Measurements from ENCODE around the gene TPSB2. TPM values are rescaled to one million over a fixed set of nuclear protein-coding genes. Genes with fewer than 3 reads are reported as not detected.
"Not testable (repeated sequence)": the region's sequence is repeated elsewhere in the genome, so short reads cannot be mapped to it uniquely, and the experiment has no call there.

Gene TPSB2
- total RNA-seq, 1 donor from 2014 or later, result not detected

DNA sequence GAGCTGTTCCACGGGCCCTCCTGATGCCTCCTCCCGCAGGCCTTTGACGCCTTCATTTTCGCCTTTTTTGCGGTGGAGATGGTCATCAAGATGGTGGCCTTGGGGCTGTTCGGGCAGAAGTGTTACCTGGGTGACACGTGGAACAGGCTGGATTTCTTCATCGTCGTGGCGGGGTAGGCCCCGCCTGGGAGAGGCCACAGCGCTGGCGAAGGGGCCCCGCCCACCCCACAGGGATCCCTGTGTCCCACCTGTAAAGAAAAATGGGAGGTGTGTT is 34.7 kb downstream of the TPSB2 start:
- TF ChIP-seq, protein P1, sequence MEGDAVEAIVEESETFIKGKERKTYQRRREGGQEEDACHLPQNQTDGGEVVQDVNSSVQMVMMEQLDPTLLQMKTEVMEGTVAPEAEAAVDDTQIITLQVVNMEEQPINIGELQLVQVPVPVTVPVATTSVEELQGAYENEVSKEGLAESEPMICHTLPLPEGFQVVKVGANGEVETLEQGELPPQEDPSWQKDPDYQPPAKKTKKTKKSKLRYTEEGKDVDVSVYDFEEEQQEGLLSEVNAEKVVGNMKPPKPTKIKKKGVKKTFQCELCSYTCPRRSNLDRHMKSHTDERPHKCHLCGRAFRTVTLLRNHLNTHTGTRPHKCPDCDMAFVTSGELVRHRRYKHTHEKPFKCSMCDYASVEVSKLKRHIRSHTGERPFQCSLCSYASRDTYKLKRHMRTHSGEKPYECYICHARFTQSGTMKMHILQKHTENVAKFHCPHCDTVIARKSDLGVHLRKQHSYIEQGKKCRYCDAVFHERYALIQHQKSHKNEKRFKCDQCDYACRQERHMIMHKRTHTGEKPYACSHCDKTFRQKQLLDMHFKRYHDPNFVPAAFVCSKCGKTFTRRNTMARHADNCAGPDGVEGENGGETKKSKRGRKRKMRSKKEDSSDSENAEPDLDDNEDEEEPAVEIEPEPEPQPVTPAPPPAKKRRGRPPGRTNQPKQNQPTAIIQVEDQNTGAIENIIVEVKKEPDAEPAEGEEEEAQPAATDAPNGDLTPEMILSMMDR (IDR thresholded peaks at IDR 0.05; ENCODE audit: unreplicated experiment), result no peak
- H3K4me3 Mint-ChIP-seq, result no peak overlapping the region

DNA sequence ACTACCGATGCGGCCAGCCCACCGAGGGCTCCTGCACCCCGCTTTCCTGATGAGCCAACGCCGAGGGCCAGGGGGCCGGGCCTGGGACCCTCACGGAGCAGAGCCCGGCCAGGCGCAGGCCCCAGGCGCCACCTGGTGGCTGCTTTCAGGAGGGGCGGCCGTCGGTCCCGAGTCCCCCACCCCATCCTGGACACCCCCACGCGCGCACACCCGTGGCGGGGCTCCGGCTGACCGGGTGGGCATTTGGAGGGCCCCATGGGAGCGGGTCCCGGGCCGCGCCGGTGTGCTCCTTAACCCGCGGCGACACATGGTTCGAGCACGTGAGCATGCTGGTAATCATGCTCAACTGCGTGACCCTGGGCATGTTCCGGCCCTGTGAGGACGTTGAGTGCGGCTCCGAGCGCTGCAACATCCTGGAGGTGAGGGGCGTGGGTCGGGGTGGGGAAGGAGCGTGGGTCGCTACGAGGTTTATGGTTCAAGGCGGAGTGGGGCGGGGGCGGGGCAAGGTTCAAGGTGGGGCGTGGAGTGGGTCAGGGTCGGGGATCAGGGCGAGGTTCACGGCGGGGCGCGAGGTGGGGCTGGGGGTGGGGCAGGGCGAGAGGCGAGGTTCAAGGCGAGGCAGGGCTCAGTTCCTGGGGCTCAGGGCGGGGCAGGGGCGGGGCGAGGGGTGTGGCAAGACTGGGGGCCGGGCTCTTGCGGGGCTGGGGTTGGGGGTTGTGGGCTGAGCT is 35.2 kb downstream of the TPSB2 start:
- H3K4me1 Mint-ChIP-seq, result no peaks in the 10 kb centered on the region
- DNase-seq (ENCODE audit: low spot score in 2 of 2, unreplicated experiment in 2 of 2), result peak in 1 of 2 experiments; percentile 69
- no peaks in the 10 kb centered on the region for H3K27me3 Mint-ChIP-seq (ENCODE audit: low read depth)
- no peaks in the 10 kb centered on the region for H3K36me3 Mint-ChIP-seq
- H3K4me3 Mint-ChIP-seq, result no peak overlapping the region
- no peak overlapping the region for H3K27ac Mint-ChIP-seq
- H3K9me3 Mint-ChIP-seq, result no peaks in the 10 kb centered on the region
- TF ChIP-seq, protein P1 (IDR thresholded peaks at IDR 0.05; ENCODE audit: unreplicated experiment), result peak; percentile 84

More for the DNA sequence above, 34.7 kb downstream of the TPSB2 start:
- H3K9me3 Mint-ChIP-seq, result no peaks in the 10 kb centered on the region
- no peaks in the 10 kb centered on the region for H3K36me3 Mint-ChIP-seq
- H3K27me3 Mint-ChIP-seq (ENCODE audit: low read depth), result no peaks in the 10 kb centered on the region
- no peak overlapping the region for H3K27ac Mint-ChIP-seq
- no peaks in the 10 kb centered on the region for H3K4me1 Mint-ChIP-seq
- no peak for DNase-seq (ENCODE audit: low spot score in 2 of 2, unreplicated experiment in 2 of 2)

DNA sequence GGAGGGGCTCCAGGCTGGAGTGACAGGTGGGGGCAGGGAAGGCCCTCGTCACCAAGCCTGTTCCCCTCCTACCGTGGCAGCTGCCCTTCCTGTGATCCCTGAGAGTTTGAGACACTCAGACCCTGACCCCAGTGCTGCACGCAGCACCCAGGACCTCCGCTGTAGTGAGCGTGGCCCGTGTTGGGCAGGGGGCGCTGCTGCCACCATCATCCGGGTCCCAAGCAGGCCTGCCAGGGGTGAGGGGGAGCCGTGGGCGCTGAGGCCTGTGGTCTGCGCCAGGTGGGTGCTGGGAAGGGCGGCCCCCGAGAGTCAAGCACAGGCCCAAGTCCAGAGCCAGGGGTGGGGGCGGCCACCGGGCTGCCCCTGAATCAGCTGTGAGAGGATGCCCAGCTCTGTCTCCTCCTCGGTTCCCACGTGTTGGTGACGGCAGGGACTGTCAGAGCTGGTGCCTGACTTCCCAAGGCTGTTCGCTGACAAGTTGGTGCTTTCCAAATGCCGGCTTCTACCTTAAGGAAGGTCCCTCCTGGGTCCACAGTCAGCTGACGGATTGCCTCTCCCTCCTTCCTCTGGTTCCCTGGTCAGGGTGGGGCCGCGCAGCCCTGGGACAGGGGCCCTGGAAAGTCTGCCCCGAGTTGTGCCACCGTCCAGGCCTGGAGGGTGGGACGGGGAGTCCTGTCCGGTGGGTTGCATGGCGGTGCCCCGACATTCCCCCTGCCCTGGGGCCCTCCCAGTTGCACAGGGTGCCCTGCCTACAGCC is 36.0 kb downstream of the TPSB2 start:
- DNase-seq (ENCODE audit: low spot score in 2 of 2, unreplicated experiment in 2 of 2), result no peak
- H3K9me3 Mint-ChIP-seq, result no peaks in the 10 kb centered on the region
- no peaks in the 10 kb centered on the region for H3K36me3 Mint-ChIP-seq
- H3K27ac Mint-ChIP-seq, result no peak overlapping the region
- no peak overlapping the region for H3K4me3 Mint-ChIP-seq
- TF ChIP-seq, protein P1 (IDR thresholded peaks at IDR 0.05; ENCODE audit: unreplicated experiment), result no peak
- no peaks in the 10 kb centered on the region for H3K4me1 Mint-ChIP-seq
- peaks cover 1% of the 10 kb centered on the region for H3K27me3 Mint-ChIP-seq (ENCODE audit: low read depth)

DNA sequence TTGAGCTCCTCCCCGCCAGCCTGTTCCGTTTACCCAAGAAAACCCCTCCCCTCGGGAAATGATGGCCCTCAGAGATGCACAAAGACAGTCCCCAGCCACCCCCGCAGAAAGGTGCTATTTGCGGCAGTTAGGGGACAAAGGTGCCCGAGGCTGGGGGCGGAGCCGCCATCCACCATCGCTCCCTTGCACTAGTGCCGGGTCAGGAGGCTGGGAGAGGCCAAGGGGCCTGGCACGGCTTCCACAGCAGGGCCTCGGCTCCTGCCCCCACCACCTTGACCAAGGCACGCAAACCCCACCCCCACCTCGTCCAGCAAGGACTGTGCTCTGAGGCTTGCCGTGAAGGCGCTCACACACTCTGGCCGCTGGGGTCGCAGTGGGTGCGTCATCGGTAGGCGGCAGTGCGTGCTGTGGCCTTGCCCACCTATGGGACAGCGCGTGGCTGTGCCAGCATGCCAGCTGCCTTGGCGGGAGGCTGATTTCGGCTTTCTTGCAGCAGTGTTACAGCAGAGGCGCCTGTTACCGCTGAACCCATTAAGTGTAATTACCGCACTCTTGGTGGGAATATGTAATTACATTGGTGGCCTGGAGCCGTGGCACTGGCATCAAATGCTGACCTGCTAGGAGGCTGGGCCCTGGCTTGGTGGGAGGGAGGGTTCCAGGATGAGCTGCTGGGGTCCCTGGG is 36.7 kb downstream of the TPSB2 start:
- Mint-ChIP-seq H3K36me3 (no peaks in the 10 kb centered on the region), H3K4me3 (no peak overlapping the region)
- TF ChIP-seq, protein P1 (IDR thresholded peaks at IDR 0.05; ENCODE audit: unreplicated experiment), result no peak

DNA sequence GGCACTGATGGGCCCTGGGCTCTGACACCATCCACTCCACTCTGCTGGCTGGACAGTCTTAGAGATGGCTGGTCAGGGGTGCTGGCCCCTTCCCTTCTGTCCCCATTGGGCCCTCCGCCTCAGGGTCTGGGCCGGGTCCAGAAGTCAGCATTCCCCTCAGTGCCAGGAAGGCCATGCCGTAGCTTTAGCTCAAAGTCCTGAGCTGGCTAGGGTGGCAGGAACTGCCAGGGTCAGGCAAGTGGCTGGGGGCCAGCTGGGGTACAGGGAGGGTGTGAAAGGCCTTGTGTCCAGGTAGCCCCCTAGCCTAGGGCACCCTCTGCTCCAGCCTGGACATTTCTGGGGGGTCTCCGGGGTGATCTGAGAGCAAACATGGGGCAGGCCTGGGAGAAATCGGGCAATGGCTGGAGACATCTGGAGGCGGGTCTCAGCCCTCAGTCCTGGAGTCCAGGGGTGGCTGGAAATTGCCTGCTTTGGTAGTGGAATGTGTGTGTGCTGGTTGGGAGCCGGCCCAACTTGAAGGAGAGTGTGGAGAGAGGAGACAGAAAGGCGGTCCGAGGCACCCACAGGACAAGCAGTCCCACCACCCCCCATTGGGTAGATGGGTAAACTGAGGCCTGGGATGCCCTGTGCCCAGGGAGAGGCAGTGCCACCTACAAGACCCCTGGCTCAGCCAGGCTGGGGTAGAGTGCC is 37.5 kb downstream of the TPSB2 start:
- H3K27me3 Mint-ChIP-seq (ENCODE audit: low read depth), result peaks cover 4% of the 10 kb centered on the region
- H3K9me3 Mint-ChIP-seq, result no peaks in the 10 kb centered on the region
- no peak overlapping the region for H3K27ac Mint-ChIP-seq
- H3K4me3 Mint-ChIP-seq, result no peak overlapping the region
- no peaks in the 10 kb centered on the region for H3K36me3 Mint-ChIP-seq
- TF ChIP-seq, protein P1 (IDR thresholded peaks at IDR 0.05; ENCODE audit: unreplicated experiment), result no peak
- no peaks in the 10 kb centered on the region for H3K4me1 Mint-ChIP-seq
- no peak for DNase-seq (ENCODE audit: low spot score in 2 of 2, unreplicated experiment in 2 of 2)

More for the DNA sequence above, 36.7 kb downstream of the TPSB2 start:
- Mint-ChIP-seq H3K27ac (no peak overlapping the region), H3K9me3 (no peaks in the 10 kb centered on the region), H3K27me3 (ENCODE audit: low read depth) (peaks cover 4% of the 10 kb centered on the region), H3K4me1 (no peaks in the 10 kb centered on the region)
- DNase-seq (ENCODE audit: low spot score in 2 of 2, unreplicated experiment in 2 of 2), result no peak

DNA sequence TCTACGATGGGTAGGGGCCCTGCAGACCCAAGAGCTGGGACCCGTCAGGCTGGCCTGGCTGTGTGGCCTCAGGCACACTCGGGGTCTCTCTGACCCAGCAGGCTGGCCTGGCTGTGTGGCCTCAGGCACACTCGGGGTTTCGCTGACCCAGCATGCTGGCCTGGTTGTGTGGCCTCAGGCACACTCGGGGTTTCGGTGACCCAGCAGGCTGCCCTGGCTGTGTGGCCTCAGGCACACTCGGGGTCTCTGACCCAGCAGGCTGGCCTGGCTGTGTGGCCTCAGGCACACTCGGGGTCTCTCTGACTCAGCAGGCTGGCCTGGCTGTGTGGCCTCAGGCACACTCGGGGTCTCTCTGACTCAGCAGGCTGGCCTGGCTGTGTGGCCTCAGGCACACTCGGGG is 39.2 kb downstream of the TPSB2 start:
- H3K4me3 Mint-ChIP-seq; H3K4me1 Mint-ChIP-seq; H3K36me3 Mint-ChIP-seq; H3K9me3 Mint-ChIP-seq; H3K27ac Mint-ChIP-seq; DNase-seq (ENCODE audit: low spot score in 2 of 2, unreplicated experiment in 2 of 2); H3K27me3 Mint-ChIP-seq (ENCODE audit: low read depth): not testable (repeated sequence)

Measured in mesothelial cell of epicardium (in vitro differentiated cells).